ENCODE results near the gene TMA16.
"Not testable (repeated sequence)": the region's sequence is repeated elsewhere in the genome, so short reads cannot be mapped to it uniquely, and the experiment has no call there.

The TMA16 gene

GRCh38 chr4:163515198-163515597 is 20.7 kb downstream of the TMA16 start:
- DNase-seq (ENCODE audit: low spot score), result no peak

- DNase-seq (ENCODE audit: low spot score), result no peak
These were observed 29.4 kb downstream of the TMA16 start for GRCh38 chr4:163523791-163524365.

- no peak for DNase-seq (ENCODE audit: low spot score)
These were observed 31.5 kb downstream of the TMA16 start for GRCh38 chr4:163525982-163526381.

GRCh38 chr4:163527172-163527571 is 32.7 kb downstream of the TMA16 start:
- no peak for DNase-seq (ENCODE audit: low spot score)

- no peak for DNase-seq (ENCODE audit: low spot score)
These were observed 34.2 kb downstream of the TMA16 start for GRCh38 chr4:163528653-163529052.

- DNase-seq (ENCODE audit: low spot score), result no peak
These were observed 39.6 kb downstream of the TMA16 start for GRCh38 chr4:163534056-163534455.

- no peak for DNase-seq (ENCODE audit: low spot score)
These were observed 41.2 kb downstream of the TMA16 start for GRCh38 chr4:163535657-163536056.

- no peak for DNase-seq (ENCODE audit: low spot score)
These were observed 41.6 kb downstream of the TMA16 start for GRCh38 chr4:163536091-163536490.

GRCh38 chr4:163537114-163537513 is 42.6 kb downstream of the TMA16 start:
- DNase-seq (ENCODE audit: low spot score), result no peak

- not testable (repeated sequence) for DNase-seq (ENCODE audit: low spot score)
These were observed 44.3 kb downstream of the TMA16 start for GRCh38 chr4:163538820-163539219.

GRCh38 chr4:163540448-163540847 is 46.0 kb downstream of the TMA16 start:
- DNase-seq (ENCODE audit: low spot score), result no peak

- DNase-seq (ENCODE audit: low spot score), result no peak
These were observed 46.5 kb downstream of the TMA16 start for GRCh38 chr4:163540977-163541376.

- no peak for DNase-seq (ENCODE audit: low spot score)
These were observed 47.8 kb downstream of the TMA16 start for GRCh38 chr4:163542275-163542674.

GRCh38 chr4:163544407-163545038 is 50.0 kb downstream of the TMA16 start:
- peak; percentile 67 for DNase-seq (ENCODE audit: low spot score)

GRCh38 chr4:163548481-163549243 is 54.2 kb downstream of the TMA16 start:
- DNase-seq (ENCODE audit: low spot score), result peak; percentile 64

GRCh38 chr4:163550869-163551267 is 56.4 kb downstream of the TMA16 start:
- DNase-seq (ENCODE audit: low spot score), result no peak

- DNase-seq (ENCODE audit: low spot score), result no peak
These were observed 58.7 kb downstream of the TMA16 start for GRCh38 chr4:163553146-163553545.

- DNase-seq (ENCODE audit: low spot score), result peak; percentile 36
These were observed 60.5 kb downstream of the TMA16 start for GRCh38 chr4:163554870-163555465.

- peak; percentile 13 for DNase-seq (ENCODE audit: low spot score)
These were observed 61.7 kb downstream of the TMA16 start for GRCh38 chr4:163556177-163556576.

GRCh38 chr4:163556650-163557391 is 62.3 kb downstream of the TMA16 start:
- no peak for DNase-seq (ENCODE audit: low spot score)

- DNase-seq (ENCODE audit: low spot score), result peak; percentile 22
These were observed 64.1 kb downstream of the TMA16 start for GRCh38 chr4:163558539-163559044.

GRCh38 chr4:163562496-163562895 is 68.0 kb downstream of the TMA16 start:
- no peak for DNase-seq (ENCODE audit: low spot score)
